ENCODE results near the gene MRPS9. TPM values are rescaled to one million over a fixed set of nuclear protein-coding genes. Genes with fewer than 3 reads are reported as not detected.

MRPS9 gene
- total and polyA plus RNA-seq, 2 of the 13 experiments (the other 11 are each of a cell fraction or from before 2014, with no cell fraction given): 31.2 to 91.8 TPM

GRCh38 chr2:105073591-105073990 is 35.7 kb downstream of the MRPS9 start:
- no peak for DNase-seq (ENCODE audit: low spot score)
- no peak overlapping the region for H2AFZ ChIP-seq (ENCODE audit: low read length)
- no peak overlapping the region for H3K9ac ChIP-seq (ENCODE audit: insufficient read depth, low read depth, low read length)
- H3K4me2 ChIP-seq (ENCODE audit: low read depth, low read length): no peak overlapping the region
- BruUV-seq (replicated peaks): no TSS peak
- POLR2A ChIA-PET: no interaction called here
- H4K20me1 ChIP-seq (ENCODE audit: insufficient read depth, low read length): no peaks in the 10 kb centered on the region
- H3K9me3 ChIP-seq (ENCODE audit: low read length): no peaks in the 10 kb centered on the region
- H3K27ac ChIP-seq (ENCODE audit: extremely low read length, insufficient read depth, low read length): no peak overlapping the region
- in situ Hi-C loops (cut with HindIII; ENCODE audit: extremely low pct_ligation_motif_present, low pct_unique_long_range_greater_than_20kb) (no loop called here), intact Hi-C loops (cut with micrococcal nuclease; ENCODE audit: unreplicated experiment) (no loop called here)
- no peak overlapping the region for H3K4me3 ChIP-seq (replicated peaks in 1 of 3; ENCODE audit: insufficient read depth in 1 of 3, low read depth in 2 of 3, low read length in 3 of 3)
- H3K36me3 ChIP-seq (replicated peaks in 1 of 2; ENCODE audit: control insufficient read depth in 1 of 2, insufficient read depth in 2 of 2, low read length in 2 of 2): 0 out of 5 replicates have a peak, but pooled peaks cover 0 to 3% of the 10 kb centered on the region in 2 experiments
- no peaks in the 10 kb centered on the region for H3K27me3 ChIP-seq (ENCODE audit: control insufficient read depth in 1 of 2, insufficient read depth in 2 of 2, low read length in 2 of 2)
- ATAC-seq: no peak
- WGBS (ENCODE audit: low lambda C conversion rate): 74% methylated on average over 4 of the region's 4 CpGs
- no peaks in the 10 kb centered on the region for H3K4me1 ChIP-seq (ENCODE audit: insufficient read depth, low read length)
- H3K79me2 ChIP-seq (ENCODE audit: insufficient read depth, low read length): no peaks in the 10 kb centered on the region
- CTCF ChIA-PET (ENCODE audit: low intra/inter-chr PET ratio, low total read pairs): no interaction called here
- TF ChIP-seq SNAPC2 (CRISPR knock-in tag; IDR thresholded peaks at IDR 0.05): no peak
- TF ChIP-seq ARID5B (CRISPR knock-in tag; IDR thresholded peaks at IDR 0.05): no peak
- no peak for TF ChIP-seq NFKB2 (CRISPR knock-in tag; IDR thresholded peaks at IDR 0.05; ENCODE audit: borderline replicate concordance)
- TF ChIP-seq IRF1 (CRISPR knock-in tag; IDR thresholded peaks at IDR 0.05; ENCODE audit: low read depth): no peak
- TF ChIP-seq PHF8 (CRISPR knock-in tag; IDR thresholded peaks at IDR 0.05): no peak
- TF ChIP-seq ZNF282 (IDR thresholded peaks at IDR 0.05; ENCODE audit: partially characterized antibody): no peak
- no peak for TF ChIP-seq ZNF569 (CRISPR knock-in tag; IDR thresholded peaks at IDR 0.05; ENCODE audit: borderline replicate concordance)
- TF ChIP-seq ZNF674 (CRISPR knock-in tag; IDR thresholded peaks at IDR 0.05; ENCODE audit: low read depth): no peak
- TF ChIP-seq ZNF205 (CRISPR knock-in tag; IDR thresholded peaks at IDR 0.05): no peak
- no peak for FAIRE-seq

Measured in HepG2 (cell line).